GM21576 (cell line): ENCODE measurements around the gene TRPV4.
"Not testable (repeated sequence)": the region's sequence is repeated elsewhere in the genome, so short reads cannot be mapped to it uniquely, and the experiment has no call there.

Experiments
- ATAC-seq: cut with Tn5 transposase; IDR thresholded peaks from one replicate; pipeline ENCODE4 v1.9.1; 2021; ENCODE audit warnings: mild to moderate bottlenecking, moderate library complexity; ENCODE audit not compliant: unreplicated experiment

TRPV4 gene

GRCh38 chr12:109833307-109834189 lies at the start of gene TRPV4:
Gene TRPV4, minus strand, starts transcription at chr12:109833398. Its CDS starts 18,602 bp downstream, at chr12:109814796.
- no peak for ATAC-seq

GRCh38 chr12:109881752-109882151 lies 48.6 kb upstream of the TRPV4 start:
- ATAC-seq, result no peak

- ATAC-seq, result no peak
Measured at GRCh38 chr12:109880938-109881337, 47.7 kb upstream of the TRPV4 start.

GRCh38 chr12:109880043-109880931 lies 47.1 kb upstream of the TRPV4 start, which contains the start of gene GLTP:
Gene GLTP, minus strand, starts transcription at chr12:109880541. Its CDS starts 167 bp downstream, at chr12:109880374.
- peak; percentile 89 for ATAC-seq

- ATAC-seq, result no peak
Measured at GRCh38 chr12:109879351-109880042, 46.3 kb upstream of the TRPV4 start.

- ATAC-seq, result no peak
Measured at GRCh38 chr12:109878749-109879148, 45.6 kb upstream of the TRPV4 start.

- no peak for ATAC-seq
Measured at GRCh38 chr12:109878247-109878625, 45.0 kb upstream of the TRPV4 start.

GRCh38 chr12:109877504-109878246 lies 44.5 kb upstream of the TRPV4 start:
- ATAC-seq, result no peak

- no peak for ATAC-seq
Measured at GRCh38 chr12:109876406-109876805, 43.2 kb upstream of the TRPV4 start.

GRCh38 chr12:109875572-109876131 lies 42.5 kb upstream of the TRPV4 start:
- no peak for ATAC-seq

- ATAC-seq, result no peak
Measured at GRCh38 chr12:109873653-109874052, 40.5 kb upstream of the TRPV4 start.

- ATAC-seq, result no peak
Measured at GRCh38 chr12:109871668-109872314, 38.6 kb upstream of the TRPV4 start.

- no peak for ATAC-seq
Measured at GRCh38 chr12:109870648-109871047, 37.5 kb upstream of the TRPV4 start.

- ATAC-seq, result no peak
Measured at GRCh38 chr12:109868182-109869051, 35.2 kb upstream of the TRPV4 start.

- no peak for ATAC-seq
Measured at GRCh38 chr12:109864916-109865315, 31.7 kb upstream of the TRPV4 start.

GRCh38 chr12:109863847-109864712 lies 30.9 kb upstream of the TRPV4 start:
- no peak for ATAC-seq

- ATAC-seq, result not testable (repeated sequence)
Measured at GRCh38 chr12:109862491-109862890, 29.3 kb upstream of the TRPV4 start.
